AG10803 (cell line): ENCODE measurements around the gene MSI2.

Experiments
- DNase-seq: peaks from one replicate; pipeline ENCODE4 v3.0.0; 2010; ENCODE audit warnings: low read depth
- H3K4me3 ChIP-seq: 2 replicates; pipeline ENCODE4 v1.5.1; 2011; ENCODE audit warnings: mild to moderate bottlenecking, low read length, control low read depth
- TF ChIP-seq, protein P1 (sequence below): conservative IDR thresholded peaks from 2 replicates; pipeline ENCODE4 v1.5.1; 2011; ENCODE audit warnings: mild to moderate bottlenecking, low read length, control low read depth, inconsistent platforms

MSI2 gene

DNA sequence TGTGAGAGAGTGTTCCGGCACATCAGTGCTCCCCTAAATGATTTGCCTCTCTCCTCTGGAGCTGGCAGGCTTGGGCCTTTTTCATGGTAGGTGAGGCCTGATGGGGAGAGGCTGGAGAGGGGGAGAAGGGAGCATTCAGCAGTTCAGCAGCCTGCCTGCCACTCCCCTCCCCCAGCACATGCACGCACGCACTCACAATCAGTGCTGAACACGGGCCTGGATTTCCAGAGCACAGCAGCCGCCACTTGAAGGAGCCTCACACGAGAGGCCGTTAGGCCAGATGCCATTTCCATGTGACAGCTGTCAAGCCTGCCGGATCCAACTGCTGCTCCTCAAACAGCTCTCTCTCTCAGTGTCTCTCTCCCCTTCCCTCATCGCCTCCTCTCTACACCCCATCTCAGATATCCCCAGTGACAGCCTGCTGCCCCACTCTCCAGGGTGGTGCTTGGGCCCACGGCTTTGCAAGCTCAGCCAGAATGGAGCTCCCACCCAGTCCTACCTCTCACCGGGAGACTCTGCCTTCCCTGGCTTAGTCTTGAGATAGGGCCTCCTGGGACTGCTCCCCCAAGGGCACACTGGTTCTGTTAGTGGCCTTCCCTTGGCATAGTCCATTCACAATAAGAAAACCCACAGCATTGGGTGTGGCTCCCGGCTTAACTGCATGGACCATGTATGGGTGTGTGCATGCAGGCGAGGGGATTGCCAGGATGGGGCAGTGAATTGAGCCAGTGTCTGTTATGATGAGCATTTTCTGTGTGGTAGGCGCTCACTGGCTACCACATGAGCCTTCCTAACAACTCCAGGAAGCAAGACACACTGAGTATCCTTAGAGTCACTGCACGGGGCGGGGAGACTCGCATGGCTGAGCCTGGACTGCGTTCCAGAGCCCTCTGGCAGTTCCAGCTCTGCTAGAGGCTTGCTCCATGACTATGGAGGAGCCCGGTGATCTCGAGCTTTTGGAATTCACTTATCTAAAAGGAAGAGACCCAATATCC lies 262.6 kb downstream of the MSI2 start:
- no peak for DNase-seq
- H3K4me3 ChIP-seq, result no peak overlapping the region
- TF ChIP-seq, protein P1, sequence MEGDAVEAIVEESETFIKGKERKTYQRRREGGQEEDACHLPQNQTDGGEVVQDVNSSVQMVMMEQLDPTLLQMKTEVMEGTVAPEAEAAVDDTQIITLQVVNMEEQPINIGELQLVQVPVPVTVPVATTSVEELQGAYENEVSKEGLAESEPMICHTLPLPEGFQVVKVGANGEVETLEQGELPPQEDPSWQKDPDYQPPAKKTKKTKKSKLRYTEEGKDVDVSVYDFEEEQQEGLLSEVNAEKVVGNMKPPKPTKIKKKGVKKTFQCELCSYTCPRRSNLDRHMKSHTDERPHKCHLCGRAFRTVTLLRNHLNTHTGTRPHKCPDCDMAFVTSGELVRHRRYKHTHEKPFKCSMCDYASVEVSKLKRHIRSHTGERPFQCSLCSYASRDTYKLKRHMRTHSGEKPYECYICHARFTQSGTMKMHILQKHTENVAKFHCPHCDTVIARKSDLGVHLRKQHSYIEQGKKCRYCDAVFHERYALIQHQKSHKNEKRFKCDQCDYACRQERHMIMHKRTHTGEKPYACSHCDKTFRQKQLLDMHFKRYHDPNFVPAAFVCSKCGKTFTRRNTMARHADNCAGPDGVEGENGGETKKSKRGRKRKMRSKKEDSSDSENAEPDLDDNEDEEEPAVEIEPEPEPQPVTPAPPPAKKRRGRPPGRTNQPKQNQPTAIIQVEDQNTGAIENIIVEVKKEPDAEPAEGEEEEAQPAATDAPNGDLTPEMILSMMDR, result no peak

DNA sequence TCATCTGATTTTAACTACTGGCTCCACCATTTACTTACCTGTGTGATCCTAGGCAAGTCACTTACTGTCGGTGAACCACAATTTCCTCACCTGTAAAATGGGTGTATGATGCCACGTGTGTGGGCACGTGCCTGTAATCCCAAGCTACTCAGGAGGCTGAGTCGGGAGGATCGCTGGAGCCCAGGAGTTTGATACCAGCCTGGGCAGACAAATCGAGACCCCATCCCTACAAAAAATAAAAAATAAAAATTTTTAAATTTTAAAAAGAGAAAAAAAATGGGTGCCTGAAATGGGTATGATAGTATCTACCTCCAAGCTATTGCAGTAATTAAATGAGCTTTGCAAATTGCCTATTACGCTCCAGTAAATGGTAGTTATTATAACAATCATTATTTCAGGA lies 263.5 kb downstream of the MSI2 start:
- DNase-seq, result no peak
- H3K4me3 ChIP-seq, result no peak overlapping the region
- TF ChIP-seq, protein P1, result no peak

DNA sequence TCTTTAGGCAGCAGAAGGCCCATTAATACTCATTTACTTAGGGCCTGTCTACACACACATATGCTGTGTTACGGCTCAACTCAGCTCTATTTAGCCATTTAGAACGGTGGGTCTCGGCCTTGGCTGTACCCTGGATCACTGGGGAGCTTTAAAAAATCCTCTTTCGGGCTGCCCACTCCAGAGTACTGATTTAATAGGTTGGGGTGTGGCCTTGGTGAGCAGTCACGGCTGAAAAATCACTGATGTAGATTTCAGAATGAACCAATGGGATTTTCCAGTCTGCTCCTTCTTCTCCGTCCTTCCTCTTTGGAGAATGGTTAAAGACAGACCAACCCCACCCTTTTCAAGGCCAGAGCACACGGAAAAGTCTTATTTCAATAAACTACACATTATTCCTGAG lies 265.3 kb downstream of the MSI2 start:
- TF ChIP-seq, protein P1, result no peak
- H3K4me3 ChIP-seq, result no peak overlapping the region
- DNase-seq, result no peak

DNA sequence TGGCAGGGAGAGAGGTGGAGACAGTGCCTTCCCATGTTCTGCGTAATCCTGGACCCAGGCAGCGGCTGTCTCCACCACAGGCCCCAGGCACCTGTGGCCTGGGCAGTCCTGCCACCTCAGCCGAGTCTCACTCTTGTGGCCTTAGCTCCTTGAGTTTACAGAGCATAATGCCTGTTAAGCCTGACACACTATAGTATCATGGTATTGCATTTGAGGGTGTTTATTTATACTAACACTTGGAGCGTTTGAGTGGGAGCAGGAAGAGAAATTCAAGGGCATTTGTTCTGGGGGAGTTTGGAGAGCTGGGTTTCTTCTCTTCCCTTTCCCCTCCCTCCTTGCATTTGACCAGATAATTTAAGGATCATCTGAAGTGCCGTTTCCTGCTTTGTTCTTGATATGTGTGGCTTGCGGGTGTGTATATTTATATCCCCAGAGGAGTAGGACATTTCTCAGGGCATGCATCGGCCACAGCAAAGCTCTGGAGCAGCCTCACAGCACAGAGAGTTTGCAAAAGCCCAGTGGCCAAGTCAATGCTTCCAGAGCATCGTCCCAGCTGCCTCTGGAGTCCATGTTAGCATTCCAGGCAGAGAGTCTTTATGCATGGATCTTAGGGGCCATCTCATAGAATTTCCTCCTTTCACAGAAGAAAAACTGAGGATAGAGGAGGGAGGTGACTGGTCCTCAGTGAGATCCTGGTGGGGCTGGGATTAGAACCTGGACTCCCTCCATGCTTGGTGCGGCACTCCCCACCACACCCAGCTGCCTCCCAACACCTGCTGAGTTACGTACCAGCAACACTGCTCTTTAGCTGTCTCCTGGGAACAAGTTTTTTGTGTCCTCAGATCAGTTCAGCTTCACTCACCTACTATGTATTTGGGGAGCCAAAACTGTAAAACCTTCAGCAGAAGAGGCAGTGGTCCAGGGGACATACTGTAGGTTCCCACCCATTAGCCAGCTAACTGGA lies 266.0 kb downstream of the MSI2 start:
- no peak for DNase-seq
- TF ChIP-seq, protein P1, result no peak
- H3K4me3 ChIP-seq, result no peak overlapping the region

DNA sequence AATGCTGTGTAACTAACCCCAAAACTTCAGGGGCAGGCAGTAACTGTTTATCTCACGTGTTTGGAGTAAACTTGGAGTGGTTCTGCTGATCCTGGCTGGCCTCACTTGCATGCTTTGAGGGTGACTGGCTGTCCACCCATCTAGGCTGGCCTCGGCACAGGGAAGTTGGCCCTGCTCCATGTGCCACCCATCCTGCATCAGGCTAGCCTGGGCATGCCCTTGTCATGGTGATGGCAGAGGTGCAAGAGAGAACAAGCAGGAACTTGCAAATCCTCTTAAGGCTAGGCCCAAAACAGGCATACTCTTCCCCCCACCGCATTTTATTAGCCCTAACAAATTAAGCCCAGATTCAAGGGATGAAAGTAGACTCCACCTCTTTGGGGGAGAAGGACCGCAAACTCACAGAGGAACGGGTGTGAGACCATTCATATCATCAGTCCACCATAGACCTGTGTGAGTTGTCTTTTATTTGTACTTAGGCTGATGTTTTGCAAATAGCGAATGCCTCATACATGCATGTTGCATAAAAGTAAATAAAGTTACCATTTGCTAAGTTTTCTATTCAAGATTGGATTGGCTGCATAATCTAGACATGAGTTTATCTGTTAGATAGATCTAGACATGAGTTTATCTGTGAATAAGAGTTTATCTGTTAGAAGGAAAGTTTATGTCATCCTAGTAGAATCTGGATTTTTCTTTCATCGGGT lies 267.8 kb downstream of the MSI2 start:
- no peak overlapping the region for H3K4me3 ChIP-seq
- DNase-seq, result peak; percentile 68
- TF ChIP-seq, protein P1, result no peak

DNA sequence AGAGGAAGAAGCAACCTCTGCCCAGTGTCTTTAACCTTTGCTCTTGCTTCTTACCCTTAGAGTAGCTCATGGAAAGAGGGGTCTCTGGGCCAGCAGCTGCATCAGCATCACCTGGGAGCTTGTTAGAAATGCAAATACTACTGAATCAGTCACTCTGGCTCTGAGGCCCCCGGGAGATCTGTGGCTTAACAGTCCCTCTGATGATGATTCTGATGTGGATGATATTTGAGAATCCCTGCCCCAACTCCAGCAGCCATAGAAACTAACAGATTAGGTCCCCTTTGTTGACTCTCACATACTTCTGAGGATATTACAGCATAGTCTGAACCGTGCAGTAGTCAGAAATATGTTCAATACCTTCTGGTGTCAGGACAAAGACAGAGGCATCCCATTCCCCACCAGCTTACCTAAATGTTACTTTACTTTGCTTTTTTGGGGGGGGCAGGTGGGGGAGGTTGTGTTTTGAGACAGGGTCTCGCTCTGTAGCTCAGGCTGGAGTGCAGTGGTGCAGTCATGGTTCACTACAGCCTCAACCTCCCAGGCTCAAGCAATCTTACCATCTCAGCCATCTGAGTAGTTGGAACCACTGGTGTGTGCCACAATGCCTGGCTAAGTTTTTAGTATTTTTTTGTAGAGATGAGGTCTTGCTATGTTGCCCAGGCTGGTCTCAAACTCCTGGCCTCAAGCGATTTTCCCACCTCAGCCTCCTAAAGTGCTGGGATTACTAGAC lies 268.7 kb downstream of the MSI2 start:
- no peak for DNase-seq
- H3K4me3 ChIP-seq, result no peak overlapping the region
- TF ChIP-seq, protein P1, result no peak
